Left kidney (tissue), 8 donors: Measurements from ENCODE around the gene TXLNG. TPM values are rescaled to one million over a fixed set of nuclear protein-coding genes. Genes with fewer than 3 reads are reported as not detected.
A peak's percentile ranks its signal among the peaks of the same experiment; 100 is the strongest.
"Not testable (repeated sequence)": the region's sequence is repeated elsewhere in the genome, so short reads cannot be mapped to it uniquely, and the experiment has no call there.

ENCODE experiments used
- DNase-seq: peaks from one replicate; pipeline ENCODE4 v3.0.0-alpha.2; 2013
- long read RNA-seq, 8 donors: transcript quantifications; one replicate each; lab custom pipeline, GENCODE V29; 2026
- polyA plus RNA-seq: library from polyadenylated mRNA; unstranded; fragments of 120-200 nt; gene quantifications from one replicate; pipeline ENCODE4 v1.2.1, GENCODE V29; 2013; ENCODE audit not compliant: insufficient read length

The TXLNG gene
- polyA plus RNA-seq, result 19.4 TPM
- long read RNA-seq, donor 1, full-length matches to known transcripts, result 3 of 15 reads
- long read RNA-seq, donor 1, partial matches to known transcripts, result 12 of 15 reads
- long read RNA-seq, donor 1, other reads (novel, unspliced or antisense), result 0 of 15 reads
- long read RNA-seq, donor 2, full-length matches to known transcripts, result 1 of 1 reads
- long read RNA-seq, donor 2, partial matches to known transcripts, result 0 of 1 reads
- long read RNA-seq, donor 2, other reads (novel, unspliced or antisense), result 0 of 1 reads
- long read RNA-seq, donor 3, partial matches to known transcripts, result 5 of 5 reads
- long read RNA-seq, donor 3, other reads (novel, unspliced or antisense), result 0 of 5 reads
- long read RNA-seq, donor 4, result 0 reads
- long read RNA-seq, donor 5, full-length matches to known transcripts, result 1 of 435 reads
- long read RNA-seq, donor 5, partial matches to known transcripts, result 240 of 435 reads
- long read RNA-seq, donor 5, other reads (novel, unspliced or antisense), result 194 of 435 reads
- long read RNA-seq, donor 6, partial matches to known transcripts, result 144 of 214 reads
- long read RNA-seq, donor 6, other reads (novel, unspliced or antisense), result 70 of 214 reads
- long read RNA-seq, donor 7, partial matches to known transcripts, result 9 of 9 reads
- long read RNA-seq, donor 7, other reads (novel, unspliced or antisense), result 0 of 9 reads
- long read RNA-seq, donor 8, full-length matches to known transcripts, result 2 of 123 reads
- long read RNA-seq, donor 8, partial matches to known transcripts, result 121 of 123 reads
- long read RNA-seq, donor 8, other reads (novel, unspliced or antisense), result 0 of 123 reads

DNA sequence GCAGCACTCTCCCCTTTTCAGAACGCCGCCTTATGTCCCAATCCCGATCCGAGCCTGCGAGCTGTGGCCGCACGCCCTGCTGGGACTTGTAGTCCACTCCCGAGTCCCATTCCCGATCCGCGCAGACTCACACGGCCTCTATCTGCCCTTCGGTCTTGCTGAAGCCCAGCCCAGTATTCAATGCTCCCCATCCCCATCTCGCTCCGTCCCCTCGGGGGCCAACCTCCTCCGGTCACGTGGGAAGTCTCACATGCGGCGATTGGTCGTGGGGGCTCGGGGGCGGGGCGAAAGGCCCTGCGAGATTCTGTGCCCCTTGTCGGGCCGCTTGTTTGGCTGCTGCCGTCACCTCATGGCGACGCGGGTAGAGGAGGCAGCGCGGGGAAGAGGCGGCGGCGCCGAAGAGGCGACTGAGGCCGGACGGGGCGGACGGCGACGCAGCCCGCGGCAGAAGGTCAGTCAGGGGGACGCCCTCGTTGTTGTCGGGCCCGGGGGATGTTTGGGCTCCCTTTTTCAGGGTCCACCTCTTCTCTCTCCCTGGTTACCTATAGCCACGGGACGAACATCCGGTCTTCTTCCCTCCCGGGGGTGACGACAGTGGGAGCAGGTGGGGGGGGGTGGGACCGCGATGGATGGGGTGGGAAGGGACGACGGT, at the start of gene TXLNG:
Gene TXLNG (plus strand): TSS at position 328 of the 652 bp plus-strand sequence. CDS start 22 bp downstream, at position 350.
- peak; percentile 99 for DNase-seq

GRCh38 chrX:16737024-16737423, 49.2 kb upstream of the TXLNG start:
- DNase-seq, result no peak

DNA sequence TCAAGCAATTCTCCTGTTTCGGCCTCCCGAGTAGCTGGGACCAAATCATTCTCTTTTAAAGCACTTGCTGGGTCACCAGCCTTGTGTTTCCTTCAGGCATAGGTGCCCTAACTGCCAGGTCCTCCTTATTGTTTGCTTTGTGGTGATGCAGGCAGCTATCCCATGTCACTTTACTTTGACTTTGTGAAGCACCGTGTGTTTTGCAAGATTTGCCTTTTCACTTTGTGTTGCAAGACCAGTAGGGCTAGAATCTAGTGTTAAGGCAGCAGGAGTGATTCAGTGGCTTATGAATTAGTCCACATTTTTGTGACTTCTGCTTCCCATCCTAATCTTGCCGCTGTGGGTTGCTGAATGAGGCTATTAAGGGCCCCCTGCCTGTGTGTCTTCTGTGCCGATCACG, 46.7 kb upstream of the TXLNG start:
- no peak for DNase-seq

DNA sequence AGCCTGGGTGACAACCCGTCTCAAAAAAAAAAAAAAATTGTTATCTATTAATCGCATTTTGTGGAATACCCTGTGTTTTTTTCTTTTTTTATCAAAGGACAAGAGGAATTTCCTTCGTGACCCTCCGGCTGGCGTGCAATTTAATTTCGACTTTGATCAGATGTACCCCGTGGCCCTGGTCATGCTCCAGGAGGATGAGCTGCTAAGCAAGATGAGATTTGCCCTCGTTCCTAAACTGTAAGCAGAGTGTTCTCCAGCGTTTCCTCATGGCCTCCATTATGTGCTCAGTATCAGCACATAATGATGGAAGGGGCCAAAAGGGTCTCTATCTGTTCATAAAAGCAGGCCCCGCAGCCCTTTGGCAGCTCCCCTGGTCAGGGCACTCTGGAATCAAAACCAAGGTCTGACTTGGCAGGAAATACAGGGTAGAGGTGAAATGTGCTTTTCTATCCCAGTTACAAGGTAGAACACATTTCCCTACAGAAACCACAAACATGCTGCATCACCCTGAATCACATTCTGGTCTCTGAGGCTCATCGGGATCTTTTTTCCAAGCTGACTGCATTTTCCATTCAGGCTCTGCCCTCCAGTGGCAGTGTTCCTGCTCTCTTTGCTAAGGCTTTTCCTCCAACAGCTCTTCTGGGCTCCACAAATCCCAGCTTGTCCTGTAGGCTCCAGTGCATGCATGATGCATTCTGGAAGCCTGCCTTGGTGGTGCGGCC, 42.5 kb upstream of the TXLNG start:
- no peak for DNase-seq

- DNase-seq, result no peak
Measured at GRCh38 chrX:16745102-16745501, 41.2 kb upstream of the TXLNG start.

DNA sequence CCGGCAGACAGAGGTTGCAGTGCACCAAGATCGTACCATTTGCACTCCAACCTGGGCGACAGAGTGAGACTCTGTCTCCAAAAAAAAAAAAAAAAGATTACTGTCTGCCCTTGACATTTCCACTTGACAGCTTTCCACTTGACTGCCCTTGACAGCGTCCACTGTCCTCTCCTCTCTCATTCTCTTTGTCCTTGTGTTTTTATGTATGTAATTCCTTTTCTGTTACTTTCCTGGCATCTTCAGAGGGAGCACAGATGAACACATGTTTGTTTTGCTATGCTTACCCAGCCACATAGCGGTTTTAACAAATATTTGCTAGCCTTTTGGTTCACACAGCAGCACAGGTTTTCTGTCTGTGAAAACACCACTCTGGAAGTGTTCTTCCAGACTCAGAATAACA, 40.6 kb upstream of the TXLNG start:
- no peak for DNase-seq

GRCh38 chrX:16748425-16748824, 37.8 kb upstream of the TXLNG start:
- DNase-seq, result no peak

- no peak for DNase-seq
Measured at GRCh38 chrX:16750136-16750535, 36.1 kb upstream of the TXLNG start.

DNA sequence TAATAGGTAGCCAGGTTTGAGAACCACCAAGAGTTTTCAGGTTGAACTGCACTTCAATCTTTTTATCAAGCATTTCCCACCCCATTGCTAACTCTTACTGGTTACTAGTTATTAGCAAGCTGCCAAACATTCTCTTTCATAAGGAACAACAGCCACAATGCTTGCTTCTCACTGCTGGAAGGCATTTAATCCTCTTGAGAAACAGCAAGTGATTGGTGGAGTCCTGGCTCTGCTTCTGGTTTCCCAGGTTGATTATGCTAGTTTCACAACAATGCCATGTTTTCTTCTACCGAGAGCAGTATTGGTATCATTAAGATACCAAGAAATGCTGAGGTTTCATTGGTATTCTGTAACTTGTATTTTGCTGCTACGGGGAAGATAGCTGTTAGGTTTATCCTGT, 32.2 kb upstream of the TXLNG start:
- DNase-seq, result no peak

DNA sequence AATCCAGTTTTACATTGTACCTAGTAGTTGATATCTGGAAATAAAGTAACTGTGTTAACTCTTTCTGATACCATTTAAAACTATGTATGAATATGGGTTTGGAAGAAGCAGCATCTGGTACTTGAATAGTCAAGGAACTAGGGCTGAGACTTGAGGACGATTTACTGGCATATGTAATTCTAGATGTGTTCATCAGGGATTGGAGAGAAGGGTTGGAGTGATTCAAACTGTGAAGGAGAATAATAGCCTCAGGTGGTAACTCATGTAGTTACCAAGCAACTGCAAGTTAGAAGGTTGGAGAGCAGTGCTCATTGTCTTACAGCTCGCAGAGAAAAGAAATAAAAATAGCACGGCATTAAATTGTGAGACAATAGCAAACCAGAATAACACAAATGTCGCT, 29.5 kb upstream of the TXLNG start:
- no peak for DNase-seq

- DNase-seq, result not testable (repeated sequence)
Measured at GRCh38 chrX:16761500-16761899, 24.8 kb upstream of the TXLNG start.

DNA sequence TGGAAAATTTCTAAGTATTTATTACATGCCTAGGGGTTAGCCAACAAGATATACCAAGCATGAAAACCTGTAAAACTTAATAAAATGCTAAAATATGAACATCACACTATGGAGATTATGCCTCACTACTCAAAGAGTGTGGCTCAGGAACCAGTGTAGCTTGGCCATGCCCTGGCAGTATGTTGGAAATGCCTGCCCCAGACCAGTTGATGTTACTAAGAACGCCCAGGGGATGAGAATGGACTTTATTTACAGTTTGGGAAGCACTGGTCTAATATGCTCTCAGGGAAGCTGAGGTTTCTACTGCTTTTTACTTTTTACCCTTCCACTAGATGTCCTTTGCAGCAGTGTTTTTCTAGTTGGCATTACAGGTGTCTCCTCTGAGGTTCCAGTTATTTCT, 23.7 kb upstream of the TXLNG start:
- no peak for DNase-seq

- no peak for DNase-seq
Measured at GRCh38 chrX:16765594-16765993, 20.7 kb upstream of the TXLNG start.

DNA sequence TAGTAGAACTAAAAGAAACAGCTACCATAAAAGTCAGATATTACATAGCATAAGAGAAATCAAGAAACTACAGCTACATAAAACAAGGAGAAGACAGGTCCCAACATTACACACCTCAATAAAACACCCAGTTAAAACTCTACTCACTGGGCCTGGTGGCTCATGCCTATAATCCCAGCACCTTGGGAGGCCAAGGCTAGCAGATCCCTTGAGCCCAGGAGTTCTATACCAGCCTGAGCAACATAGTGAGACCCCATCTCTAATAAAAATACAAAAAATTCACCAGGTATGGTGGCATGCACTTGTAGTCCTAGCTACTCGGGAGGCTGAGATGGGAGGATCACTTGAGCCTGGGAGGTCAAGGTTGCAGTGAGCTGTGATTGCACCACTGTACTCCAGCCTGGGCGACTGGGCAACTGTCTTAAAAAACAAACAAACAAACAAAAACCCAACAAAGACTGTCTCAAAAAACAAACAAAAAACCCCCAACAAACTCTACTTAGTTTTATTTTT, 15.2 kb upstream of the TXLNG start:
- DNase-seq, result no peak

DNA sequence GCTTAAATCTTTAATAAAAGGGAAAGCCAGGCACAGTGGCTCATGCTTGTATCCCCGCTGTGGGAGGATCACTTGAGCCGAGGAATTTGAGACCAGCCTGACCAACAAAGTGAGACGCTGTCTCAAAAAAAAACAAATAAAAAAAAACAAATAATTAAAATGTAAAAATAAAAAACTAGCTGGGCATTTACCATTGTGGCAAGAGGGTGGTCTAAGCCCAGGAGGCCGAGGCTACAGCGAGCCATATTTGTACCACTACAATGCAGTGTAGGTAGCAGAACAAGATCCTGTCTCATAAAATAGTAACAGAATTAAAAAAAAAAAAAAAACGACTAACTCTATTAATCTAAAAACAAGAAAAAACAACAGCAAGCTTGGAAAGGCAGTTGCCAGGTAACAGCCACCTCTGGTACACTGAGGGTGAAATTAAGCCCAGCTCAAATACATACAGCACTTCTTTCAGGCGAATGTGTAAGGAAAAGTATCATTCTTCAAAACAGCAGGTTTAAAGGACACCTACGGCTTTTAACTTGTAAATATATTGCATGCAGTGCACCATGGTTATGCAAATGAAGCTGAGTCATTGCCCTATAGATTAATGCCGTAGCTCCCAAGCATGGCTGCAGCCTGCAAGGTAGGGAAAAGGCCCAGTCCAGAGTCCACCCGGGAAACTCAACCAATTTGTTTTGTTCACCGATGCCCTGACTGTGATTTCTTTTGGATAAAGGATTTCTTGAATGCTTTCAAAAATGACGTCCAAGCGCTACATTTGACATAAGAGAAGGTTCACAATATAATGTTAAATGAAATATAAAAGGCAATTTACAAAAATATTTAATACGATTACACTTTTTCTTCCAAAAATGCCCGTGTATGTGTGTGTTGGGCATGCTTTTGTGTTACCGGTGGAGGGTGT, 14.5 kb upstream of the TXLNG start:
- DNase-seq, result peak; percentile 25

DNA sequence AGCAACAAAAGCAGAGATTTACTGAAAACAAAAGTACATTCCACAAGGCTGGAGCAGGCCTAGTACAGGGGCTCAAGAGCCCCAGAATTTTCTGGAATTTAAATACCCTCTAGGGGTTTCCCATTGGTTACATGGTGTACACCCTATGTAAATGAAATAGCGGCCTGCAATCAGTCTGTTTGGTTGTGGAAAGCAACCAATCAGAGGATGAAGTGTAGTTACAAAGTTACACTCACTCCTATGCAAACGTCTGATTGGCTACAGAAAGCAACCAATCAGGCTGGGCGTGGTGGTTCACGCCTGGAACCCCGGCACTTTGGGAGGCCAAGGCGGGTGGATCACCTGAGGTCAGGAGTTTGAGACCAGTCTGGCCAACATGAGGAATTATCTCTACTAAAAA, 13.8 kb upstream of the TXLNG start:
- no peak for DNase-seq

DNA sequence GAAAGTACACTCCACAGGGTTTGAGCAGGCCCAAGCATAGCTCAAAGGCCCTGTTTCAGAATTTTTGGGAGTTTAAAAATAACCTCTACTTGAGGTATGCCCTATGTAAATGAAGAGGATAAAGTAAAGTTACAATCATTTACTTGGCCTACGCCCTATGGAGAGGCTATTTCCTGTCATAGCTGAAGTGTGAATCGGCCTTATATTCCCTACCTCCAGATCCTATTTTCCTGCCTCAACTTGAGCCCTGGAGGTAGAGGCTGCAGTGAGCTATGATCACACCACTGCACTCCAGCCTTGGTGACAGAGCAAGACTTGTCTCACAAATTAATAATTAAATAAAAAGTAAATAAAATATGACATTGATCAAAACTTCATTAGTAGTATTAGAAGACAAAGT, 11.5 kb upstream of the TXLNG start:
- DNase-seq, result no peak

DNA sequence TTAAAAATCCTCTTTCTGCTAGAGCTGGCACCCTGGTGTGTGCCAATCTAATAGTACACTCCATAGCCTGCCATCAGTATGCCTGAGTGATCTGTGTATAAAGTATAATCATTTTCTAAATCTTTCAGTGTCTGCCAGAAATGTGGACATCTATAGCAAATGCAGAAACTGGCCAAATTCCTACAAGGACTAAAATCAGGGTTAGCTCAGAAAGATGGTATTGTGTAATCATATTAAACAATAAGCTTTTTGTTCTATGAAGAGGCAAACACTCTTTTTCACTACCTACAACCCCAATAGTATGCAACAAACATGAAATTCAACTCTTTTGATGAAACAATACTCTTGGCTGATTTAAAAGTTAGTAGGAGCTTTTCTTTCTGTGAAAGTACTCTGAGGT, 7.7 kb upstream of the TXLNG start:
- DNase-seq, result no peak

- no peak for DNase-seq
Measured at GRCh38 chrX:16778993-16779392, 7.3 kb upstream of the TXLNG start.

- DNase-seq, result not testable (repeated sequence)
Measured at GRCh38 chrX:16779815-16780214, 6.5 kb upstream of the TXLNG start.

- no peak for DNase-seq
Measured at GRCh38 chrX:16783452-16783851, 2.8 kb upstream of the TXLNG start.
